Kidney (tissue), 14 donors: ENCODE measurements around the gene ENO3. TPM values are rescaled to one million over a fixed set of nuclear protein-coding genes. Genes with fewer than 3 reads are reported as not detected.

Experiments
- DNase-seq, 5 donors: peaks; one replicate each; pipeline ENCODE4 v3.0.0-alpha.2; 2013 to 2020
- FAIRE-seq: peaks from 2 replicates; lab custom pipeline; 2012; peaks lifted over from hg19 to GRCh38; lab: Jason Lieb, UNC
- H3K27ac ChIP-seq, 2 donors: one replicate each; pipeline ENCODE4 v1.7.0; 2013; ENCODE audit warnings: low read depth in 2 of 2, low read length in 2 of 2, inconsistent platforms in 1 of 2
- H3K27me3 ChIP-seq: one replicate; pipeline ENCODE4 v1.7.1; 2013; ENCODE audit warnings: low read length, inconsistent platforms; ENCODE audit not compliant: control insufficient read depth, insufficient read depth
- H3K36me3 ChIP-seq, 3 donors: one replicate each; pipeline versions ENCODE4 v1.7.0 to v1.7.1; 2013; ENCODE audit warnings: low read length in 3 of 3, control low read depth in 1 of 3, inconsistent platforms in 1 of 3; ENCODE audit not compliant: insufficient read depth in 3 of 3, control insufficient read depth in 2 of 3
- H3K4me1 ChIP-seq, 3 donors: one replicate each; pipeline versions ENCODE4 v1.7.0 to v1.7.1; 2013; ENCODE audit warnings: low read length in 3 of 3, inconsistent platforms in 1 of 3, low read depth in 1 of 3; ENCODE audit not compliant: control insufficient read depth in 2 of 3, insufficient read depth in 2 of 3
- H3K4me3 ChIP-seq, 3 donors: one replicate each; pipeline versions ENCODE4 v1.7.0 to v1.8.1; 2013; ENCODE audit warnings: low read length in 3 of 3, control low read depth in 1 of 3, inconsistent platforms in 1 of 3
- H3K9ac ChIP-seq, 3 donors: one replicate each; pipeline versions ENCODE4 v1.7.0 to v1.7.1; 2013; ENCODE audit warnings: low read length in 3 of 3, control low read depth in 1 of 3, inconsistent platforms in 1 of 3
- H3K9me3 ChIP-seq, 3 donors: one replicate each; pipeline versions ENCODE4 v1.7.0 to v1.7.1; 2013; ENCODE audit warnings: low read length in 3 of 3, control low read depth in 1 of 3, inconsistent platforms in 1 of 3; ENCODE audit not compliant: control insufficient read depth in 2 of 3, insufficient read depth in 1 of 3
- CTCF ChIP-seq: IDR thresholded peaks from 3 replicates; pipeline ENCODE4 v1.5.1; 2012; ENCODE audit warnings: mild to moderate bottlenecking, moderate library complexity, borderline replicate concordance; ENCODE audit not compliant: insufficient read depth; ENCODE audit errors: extremely low read depth
- intact Hi-C: fragments of 100-400 bp; cut with DNase I; formaldehyde crosslinking; loops from one replicate; pipeline ENCODE4 v1.11.1; 2022
- polyA plus RNA-seq: library from polyadenylated mRNA; stranded (reverse); fragments of 350-450 nt; fragmentation: Illumina TruSeq; extraction: RNeasy Lipid Tissue Mini Kit (QIAGEN cat#74804); gene quantifications from one replicate; pipeline ENCODE4 v1.2.3, GENCODE V29; 2014; ENCODE audit warnings: low read depth, low replicate concordance; ENCODE audit not compliant: insufficient read depth
- total RNA-seq: library from RNA; stranded (reverse); fragmentation: NEBNext Ultra II Directional; extraction: Animal tissue kit (Norgen Biotek cat#: 25700); gene quantifications from one replicate; pipeline ENCODE4 v1.2.1, GENCODE V29; 2021
- donor health status: control.
- donor health status: control.
- donor health status: control.
- donor health status: control.
- donor health status: control.
- donor health status: DM: yes; HTN: yes; CAD: no.
- donor health status: Normal renal cell carcinoma (clear cell type).

Gene ENO3
- total and polyA plus RNA-seq, 2 donors from 2014 or later: 6.9 to 17.8 TPM

- H3K36me3 ChIP-seq: peaks cover 6 to 26% (median 18%) of the 10 kb centered on the region in 3 donors
- intact Hi-C loops: no loop called here
- H3K27ac ChIP-seq: peak overlapping the region; percentile 97 to 98
- H3K27me3 ChIP-seq: no peaks in the 10 kb centered on the region
- no peak for TF ChIP-seq CTCF
- no peaks in the 10 kb centered on the region for H3K9me3 ChIP-seq
- peak overlapping the region; percentile 77 to 95 (median 83) for H3K4me3 ChIP-seq
- FAIRE-seq (no peak), DNase-seq (peak; percentile 72 to 91 (median 87))
- peaks cover 0 to 32% (median 14%) of the 10 kb centered on the region in 3 donors for H3K4me1 ChIP-seq
- H3K9ac ChIP-seq: peak overlapping the region; percentile 72 to 87 (median 86)
Observed at GRCh38 chr17:4947411-4948165, 3.3 kb upstream of the ENO3 start.

- Histone ChIP-seq H3K4me3 (peak within 1 kb of the TSS; percentile 83 to 95 (median 85)), H3K9ac (peak within 1 kb of the TSS; percentile 72 to 87 (median 86)), H3K4me1 (peaks cover 0 to 29% (median 14%) of the 10 kb centered on the region in 3 donors), H3K9me3 (no peaks in the 10 kb centered on the region), H3K27ac (peak within 1 kb of the TSS; percentile 97 to 98), H3K27me3 (no peaks in the 10 kb centered on the region), H3K36me3 (peaks cover 6 to 21% (median 11%) of the 10 kb centered on the region in 3 donors)
- intact Hi-C loops: no loop called here
- peak; percentile 90 to 96 (median 94) for DNase-seq
- no peak for TF ChIP-seq CTCF
- no peak for FAIRE-seq
Observed at GRCh38 chr17:4948166-4948930, 2.6 kb upstream of the ENO3 start, which contains the start of gene PFN1. Gene PFN1 (minus strand): TSS chr17:4948530. CDS start chr17:4948394, 136 bp downstream.

GRCh38 chr17:4948931-4949320, 2.0 kb upstream of the ENO3 start:
- DNase-seq: peak; percentile 89 to 97 (median 94)
- FAIRE-seq: no peak
- Histone ChIP-seq H3K9ac (peak overlapping the region; percentile 51 to 79 (median 66)), H3K4me3 (peak overlapping the region; percentile 68 to 95 (median 85)), H3K4me1 (peaks cover 0 to 29% (median 14%) of the 10 kb centered on the region in 3 donors), H3K27me3 (no peaks in the 10 kb centered on the region), H3K27ac (peak overlapping the region; percentile 97 to 98), H3K36me3 (peaks cover 6 to 17% (median 9%) of the 10 kb centered on the region in 3 donors), H3K9me3 (no peaks in the 10 kb centered on the region)
- TF ChIP-seq CTCF: no peak
- intact Hi-C loops: no loop called here
